Keratinocyte (primary cell): ENCODE measurements around the gene INSR. TPM values are rescaled to one million over a fixed set of nuclear protein-coding genes. Genes with fewer than 3 reads are reported as not detected.

Experiments used
- DNase-seq: peaks from one replicate; pipeline ENCODE4 v3.0.0-alpha.2; 2011; ENCODE audit warnings: low read depth, missing footprints, low spot score
- FAIRE-seq: peaks from 2 replicates; lab custom pipeline; 2011; peaks lifted over from hg19 to GRCh38; lab: Jason Lieb, UNC
- H2AFZ ChIP-seq: 2 replicates; pipeline ENCODE4 v1.6.0; 2012; ENCODE audit warnings: low read length, control low read depth, inconsistent platforms; ENCODE audit not compliant: control insufficient read depth
- H3K27ac ChIP-seq: 2 replicates; pipeline ENCODE4 v1.5.1; 2011; ENCODE audit warnings: low read length; ENCODE audit not compliant: control insufficient read depth, insufficient read depth
- H3K27me3 ChIP-seq: 3 replicates; pipeline ENCODE4 v1.6.0; 2011; ENCODE audit warnings: low read length; ENCODE audit not compliant: control insufficient read depth, insufficient read depth; ENCODE audit errors: extremely low read depth
- H3K36me3 ChIP-seq, 2 experiments: 2 replicates in 1 of 2; 3 replicates in 1 of 2; pipeline ENCODE4 v1.5.1; 2011; ENCODE audit warnings: low read length in 2 of 2, mild to moderate bottlenecking in 1 of 2; ENCODE audit not compliant: control insufficient read depth in 2 of 2, insufficient read depth in 2 of 2; ENCODE audit errors: extremely low read depth in 1 of 2
- H3K4me1 ChIP-seq: 3 replicates; pipeline ENCODE4 v1.5.1; 2011; ENCODE audit warnings: low read length; ENCODE audit not compliant: control insufficient read depth, insufficient read depth; ENCODE audit errors: extremely low read depth
- H3K4me2 ChIP-seq: 3 replicates; pipeline ENCODE4 v1.6.0; 2011; ENCODE audit warnings: low read depth, low read length; ENCODE audit not compliant: control insufficient read depth, insufficient read depth; ENCODE audit errors: extremely low read depth
- H3K4me3 ChIP-seq, 3 experiments: fragments of 200-600 bp in 1 of 3; sonication (generic) in 1 of 3; 2 replicates in 2 of 3; 3 replicates in 1 of 3; pipeline ENCODE4 v1.5.1; 2011 to 2016; ENCODE audit warnings: low read length in 3 of 3, mild to moderate bottlenecking in 3 of 3, control low read depth in 2 of 3, inconsistent platforms in 1 of 3, low read depth in 1 of 3, mixed read lengths in 1 of 3, mixed run types in 1 of 3, moderate library complexity in 1 of 3; ENCODE audit not compliant: control insufficient read depth in 2 of 3, insufficient read depth in 2 of 3; ENCODE audit errors: extremely low read depth in 1 of 3
- H3K79me2 ChIP-seq: 2 replicates; pipeline ENCODE4 v1.6.0; 2012; ENCODE audit warnings: low read length; ENCODE audit not compliant: control insufficient read depth, insufficient read depth
- H3K9ac ChIP-seq: 3 replicates; pipeline ENCODE4 v1.6.0; 2011; ENCODE audit warnings: low read length; ENCODE audit not compliant: control insufficient read depth, insufficient read depth; ENCODE audit errors: extremely low read depth
- H3K9me1 ChIP-seq: 3 replicates; pipeline ENCODE4 v1.6.0; 2011; ENCODE audit warnings: low read length; ENCODE audit not compliant: control insufficient read depth, insufficient read depth; ENCODE audit errors: extremely low read depth
- H3K9me3 ChIP-seq: 2 replicates; pipeline ENCODE4 v1.5.1; 2012; ENCODE audit warnings: low read depth, low read length; ENCODE audit not compliant: control insufficient read depth
- H4K20me1 ChIP-seq: 3 replicates; pipeline ENCODE4 v1.6.0; 2011; ENCODE audit warnings: low read length; ENCODE audit not compliant: control insufficient read depth, insufficient read depth; ENCODE audit errors: extremely low read depth
- EZH2 ChIP-seq: IDR thresholded peaks from one replicate; pipeline ENCODE4 v1.6.1; 2012; ENCODE audit warnings: inconsistent platforms, mild to moderate bottlenecking, low read length, moderate library complexity
- dilution Hi-C: fragments of 300-500 bp; cut with MboI; formaldehyde crosslinking; loops from one replicate; pipeline ENCODE4 v1.7.0; 2020; ENCODE audit warnings: low sequenced_read_pairs; ENCODE audit not compliant: extremely low pct_ligation_motif_present
- polyA plus RNA-seq, 5 experiments: library from polyadenylated mRNA; depleted of rRNA in 3 of 5; stranded (reverse) in 3 of 5; stranded (forward) in 1 of 5; unstranded in 1 of 5; fragments of >200 nt; gene quantifications; 1 replicate in 1 of 5; 2 replicates in 3 of 5; 3 replicates in 1 of 5; pipeline versions ENCODE4 v1.2.1 to v1.2.3, GENCODE V29; 2011 to 2012; ENCODE audit warnings: missing spikeins in 2 of 5, low read depth in 1 of 5, low replicate concordance in 1 of 5
- TF ChIP-seq, protein P1 (sequence below), 3 experiments: IDR thresholded peaks in 1 of 3; conservative IDR thresholded peaks in 1 of 3; optimal IDR thresholded peaks in 1 of 3; 2 replicates in 2 of 3; 3 replicates in 1 of 3; pipeline versions ENCODE3 to v1.5.1; 2011; ENCODE audit warnings: low read length in 3 of 3, mild to moderate bottlenecking in 3 of 3, moderate library complexity in 2 of 3, control low read depth in 1 of 3, inconsistent platforms in 1 of 3; ENCODE audit not compliant: insufficient read depth in 2 of 3; ENCODE audit errors: extremely low read depth in 1 of 3

INSR gene
- polyA plus RNA-seq, 1 donor (not counting 4 experiments of a cell fraction or from before 2014, with no cell fraction given): 1.2 TPM

DNA sequence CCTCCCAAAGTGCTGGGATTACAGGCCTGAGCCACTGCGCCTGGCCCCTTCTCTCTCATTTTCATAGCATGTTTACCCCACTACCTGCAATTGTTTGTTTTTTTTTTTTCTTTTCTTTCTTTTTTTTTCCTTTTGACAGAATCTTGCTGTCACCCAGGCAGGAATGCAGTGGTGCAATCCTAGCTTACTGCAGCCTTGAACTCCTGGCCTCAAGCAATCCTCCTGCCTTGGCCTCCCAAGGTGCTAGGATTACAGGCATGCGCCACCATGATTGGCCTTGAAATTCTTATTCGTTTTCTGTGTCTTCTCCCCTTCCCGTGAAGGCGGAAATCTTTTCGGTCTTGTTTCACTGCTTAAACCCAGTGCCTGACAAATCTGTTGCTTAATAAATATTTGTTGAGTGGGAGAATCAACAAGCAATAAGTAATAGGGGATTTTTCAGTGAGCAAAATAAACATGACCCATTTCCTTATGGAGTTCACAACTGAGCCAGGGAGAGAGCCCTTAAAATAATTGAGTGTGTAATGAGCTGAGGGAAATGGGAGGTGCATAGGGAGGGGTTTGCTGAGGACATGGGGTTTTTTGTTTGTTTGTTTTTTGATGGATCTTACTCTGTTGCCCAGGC lies 1.8 kb upstream of the INSR start:
- TF ChIP-seq, protein P1, sequence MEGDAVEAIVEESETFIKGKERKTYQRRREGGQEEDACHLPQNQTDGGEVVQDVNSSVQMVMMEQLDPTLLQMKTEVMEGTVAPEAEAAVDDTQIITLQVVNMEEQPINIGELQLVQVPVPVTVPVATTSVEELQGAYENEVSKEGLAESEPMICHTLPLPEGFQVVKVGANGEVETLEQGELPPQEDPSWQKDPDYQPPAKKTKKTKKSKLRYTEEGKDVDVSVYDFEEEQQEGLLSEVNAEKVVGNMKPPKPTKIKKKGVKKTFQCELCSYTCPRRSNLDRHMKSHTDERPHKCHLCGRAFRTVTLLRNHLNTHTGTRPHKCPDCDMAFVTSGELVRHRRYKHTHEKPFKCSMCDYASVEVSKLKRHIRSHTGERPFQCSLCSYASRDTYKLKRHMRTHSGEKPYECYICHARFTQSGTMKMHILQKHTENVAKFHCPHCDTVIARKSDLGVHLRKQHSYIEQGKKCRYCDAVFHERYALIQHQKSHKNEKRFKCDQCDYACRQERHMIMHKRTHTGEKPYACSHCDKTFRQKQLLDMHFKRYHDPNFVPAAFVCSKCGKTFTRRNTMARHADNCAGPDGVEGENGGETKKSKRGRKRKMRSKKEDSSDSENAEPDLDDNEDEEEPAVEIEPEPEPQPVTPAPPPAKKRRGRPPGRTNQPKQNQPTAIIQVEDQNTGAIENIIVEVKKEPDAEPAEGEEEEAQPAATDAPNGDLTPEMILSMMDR (optimal IDR thresholded peaks at IDR 0.05 in 1 of 3, IDR thresholded peaks at IDR 0.05 in 1 of 3, conservative IDR thresholded peaks at IDR 0.05 in 1 of 3; ENCODE audit: extremely low read depth in 1 of 3, insufficient read depth in 2 of 3, low read length in 3 of 3): no peak
- TF ChIP-seq EZH2: no peak
- no peaks in the 10 kb centered on the region for H3K36me3 ChIP-seq
- H3K4me3 ChIP-seq: no peak overlapping the region
- no peak for DNase-seq
- H3K79me2 ChIP-seq: no peaks in the 10 kb centered on the region
- no peak overlapping the region for H3K27ac ChIP-seq
- H3K9me1 ChIP-seq: no peaks in the 10 kb centered on the region
- H3K27me3 ChIP-seq: peaks cover 18% of the 10 kb centered on the region
- H3K4me2 ChIP-seq: no peak overlapping the region
- H3K9me3 ChIP-seq: no peaks in the 10 kb centered on the region
- dilution Hi-C loops: no loop called here
- peaks cover 3% of the 10 kb centered on the region for H3K4me1 ChIP-seq
- no peak overlapping the region for H3K9ac ChIP-seq
- H2AFZ ChIP-seq: no peak overlapping the region
- H4K20me1 ChIP-seq: no peaks in the 10 kb centered on the region
- FAIRE-seq: no peak

DNA sequence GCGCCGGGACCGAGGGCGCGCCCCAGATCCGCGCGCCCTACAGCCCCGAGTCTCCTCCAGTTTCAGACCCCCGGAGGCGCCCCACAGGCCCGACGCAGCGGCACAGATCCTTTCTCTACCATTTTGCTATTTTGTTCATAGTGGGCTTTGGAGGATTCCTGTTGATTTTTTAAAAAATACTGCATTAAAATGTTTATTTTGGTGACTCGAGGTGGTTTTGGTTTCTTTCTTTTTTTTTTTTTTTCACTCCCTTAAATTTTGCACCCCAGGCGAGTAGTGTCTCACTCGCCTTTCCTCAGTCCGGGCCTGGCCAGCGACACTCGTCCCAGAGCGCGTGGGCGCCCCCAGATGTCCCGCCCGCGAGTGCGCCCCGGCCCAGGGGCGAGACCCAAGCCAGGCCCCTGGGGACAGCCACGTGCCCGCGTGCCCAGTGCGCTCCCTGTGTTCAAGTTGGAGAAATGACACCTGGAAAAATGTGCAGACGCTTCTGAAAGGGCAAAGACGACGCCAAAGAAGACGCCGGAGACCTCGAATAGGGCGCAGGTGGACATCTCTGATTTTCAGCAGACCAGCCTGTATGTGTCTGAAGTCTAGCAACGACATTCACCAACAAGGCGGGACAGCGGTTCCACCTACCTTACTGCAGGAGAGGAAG lies 471 bp upstream of the INSR start:
- Histone ChIP-seq H2AFZ (peak overlapping the region; percentile 73), H3K4me3 (peak overlapping the region; percentile 31 to 69 (median 69)), H3K27ac (no peak overlapping the region), H3K9me1 (no peaks in the 10 kb centered on the region), H3K36me3 (no peaks in the 10 kb centered on the region), H3K4me1 (peaks cover 3% of the 10 kb centered on the region), H3K9ac (peak overlapping the region; percentile 66), H3K79me2 (no peaks in the 10 kb centered on the region), H3K4me2 (peak overlapping the region; percentile 89), H3K9me3 (no peaks in the 10 kb centered on the region), H3K27me3 (peaks cover 18% of the 10 kb centered on the region), H4K20me1 (no peaks in the 10 kb centered on the region)
- no peak for TF ChIP-seq EZH2
- TF ChIP-seq, protein P1 (optimal IDR thresholded peaks at IDR 0.05 in 1 of 3, IDR thresholded peaks at IDR 0.05 in 1 of 3, conservative IDR thresholded peaks at IDR 0.05 in 1 of 3; ENCODE audit: extremely low read depth in 1 of 3, insufficient read depth in 2 of 3, low read length in 3 of 3): peak in 2 of 3 experiments; percentile 23 to 47
- no peak for FAIRE-seq
- dilution Hi-C loops: no loop called here
- no peak for DNase-seq
